Measurements from ENCODE around the gene MAPT.

DNA sequence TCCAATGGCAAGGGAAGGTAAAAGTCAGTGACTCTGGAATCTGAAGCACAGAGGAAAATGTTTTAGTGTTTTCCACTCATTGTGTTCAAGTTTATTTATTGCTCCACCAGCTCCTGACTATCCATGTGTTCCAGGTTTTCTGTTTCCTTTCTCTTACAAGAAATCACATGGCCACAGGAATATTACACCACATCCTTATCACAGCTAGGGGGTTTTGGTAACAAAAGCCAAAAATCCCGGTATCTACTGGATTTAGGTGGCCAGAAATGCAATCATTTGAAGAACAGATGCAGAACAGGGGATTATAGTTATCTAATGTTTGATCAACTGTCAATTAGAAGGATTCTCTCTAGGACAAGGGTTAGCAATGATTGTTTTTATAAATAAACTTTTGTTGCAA, 152.6 kb downstream of the MAPT start:
- no peak for TF ChIP-seq EZH2 (IDR thresholded peaks at IDR 0.05; ENCODE audit: borderline replicate concordance)
- TF ChIP-seq, protein P1, sequence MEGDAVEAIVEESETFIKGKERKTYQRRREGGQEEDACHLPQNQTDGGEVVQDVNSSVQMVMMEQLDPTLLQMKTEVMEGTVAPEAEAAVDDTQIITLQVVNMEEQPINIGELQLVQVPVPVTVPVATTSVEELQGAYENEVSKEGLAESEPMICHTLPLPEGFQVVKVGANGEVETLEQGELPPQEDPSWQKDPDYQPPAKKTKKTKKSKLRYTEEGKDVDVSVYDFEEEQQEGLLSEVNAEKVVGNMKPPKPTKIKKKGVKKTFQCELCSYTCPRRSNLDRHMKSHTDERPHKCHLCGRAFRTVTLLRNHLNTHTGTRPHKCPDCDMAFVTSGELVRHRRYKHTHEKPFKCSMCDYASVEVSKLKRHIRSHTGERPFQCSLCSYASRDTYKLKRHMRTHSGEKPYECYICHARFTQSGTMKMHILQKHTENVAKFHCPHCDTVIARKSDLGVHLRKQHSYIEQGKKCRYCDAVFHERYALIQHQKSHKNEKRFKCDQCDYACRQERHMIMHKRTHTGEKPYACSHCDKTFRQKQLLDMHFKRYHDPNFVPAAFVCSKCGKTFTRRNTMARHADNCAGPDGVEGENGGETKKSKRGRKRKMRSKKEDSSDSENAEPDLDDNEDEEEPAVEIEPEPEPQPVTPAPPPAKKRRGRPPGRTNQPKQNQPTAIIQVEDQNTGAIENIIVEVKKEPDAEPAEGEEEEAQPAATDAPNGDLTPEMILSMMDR (IDR thresholded peaks at IDR 0.05; ENCODE audit: poor library complexity) = no peak
